HG02938 (cell line): Measurements from ENCODE around the gene IFI27L2.

Experiments
- ATAC-seq: cut with Tn5 transposase; IDR thresholded peaks from one replicate; pipeline ENCODE4 v1.9.1; 2021; ENCODE audit warnings: mild to moderate bottlenecking, moderate library complexity; ENCODE audit not compliant: unreplicated experiment

The IFI27L2 gene

GRCh38 chr14:94153750-94154342, 24.4 kb upstream of the IFI27L2 start:
- ATAC-seq, result no peak

GRCh38 chr14:94152676-94153075, 23.3 kb upstream of the IFI27L2 start:
- no peak for ATAC-seq

- ATAC-seq, result no peak
Measured at GRCh38 chr14:94145902-94146527, 16.6 kb upstream of the IFI27L2 start.

GRCh38 chr14:94144765-94145164, 15.4 kb upstream of the IFI27L2 start:
- no peak for ATAC-seq

GRCh38 chr14:94143711-94144110, 14.3 kb upstream of the IFI27L2 start:
- ATAC-seq, result no peak

GRCh38 chr14:94143239-94143638, 13.8 kb upstream of the IFI27L2 start:
- ATAC-seq, result no peak

- ATAC-seq, result no peak
Measured at GRCh38 chr14:94142836-94143235, 13.4 kb upstream of the IFI27L2 start.

- ATAC-seq, result no peak
Measured at GRCh38 chr14:94142247-94142646, 12.8 kb upstream of the IFI27L2 start.

- ATAC-seq, result no peak
Measured at GRCh38 chr14:94139421-94139820, 10.0 kb upstream of the IFI27L2 start.

GRCh38 chr14:94139006-94139405, 9.6 kb upstream of the IFI27L2 start:
- no peak for ATAC-seq

- no peak for ATAC-seq
Measured at GRCh38 chr14:94138251-94138650, 8.8 kb upstream of the IFI27L2 start.

GRCh38 chr14:94136575-94137331, 7.3 kb upstream of the IFI27L2 start:
- ATAC-seq, result peak; percentile 76

GRCh38 chr14:94135476-94135875, 6.1 kb upstream of the IFI27L2 start:
- no peak for ATAC-seq

GRCh38 chr14:94132285-94132887, 3.0 kb upstream of the IFI27L2 start:
- ATAC-seq, result peak; percentile 50

GRCh38 chr14:94129758-94130414, 482 bp upstream of the IFI27L2 start:
- no peak for ATAC-seq

- no peak for ATAC-seq
Measured at GRCh38 chr14:94128216-94128839, 1.1 kb downstream of the IFI27L2 start.

- no peak for ATAC-seq
Measured at GRCh38 chr14:94127330-94127729, 2.1 kb downstream of the IFI27L2 start.

GRCh38 chr14:94126800-94127199, 2.6 kb downstream of the IFI27L2 start:
- ATAC-seq, result no peak

- no peak for ATAC-seq
Measured at GRCh38 chr14:94126419-94126677, 3.1 kb downstream of the IFI27L2 start.

- no peak for ATAC-seq
Measured at GRCh38 chr14:94125659-94126418, 3.6 kb downstream of the IFI27L2 start.
